ENCODE measurements around the gene DMD.

DNA sequence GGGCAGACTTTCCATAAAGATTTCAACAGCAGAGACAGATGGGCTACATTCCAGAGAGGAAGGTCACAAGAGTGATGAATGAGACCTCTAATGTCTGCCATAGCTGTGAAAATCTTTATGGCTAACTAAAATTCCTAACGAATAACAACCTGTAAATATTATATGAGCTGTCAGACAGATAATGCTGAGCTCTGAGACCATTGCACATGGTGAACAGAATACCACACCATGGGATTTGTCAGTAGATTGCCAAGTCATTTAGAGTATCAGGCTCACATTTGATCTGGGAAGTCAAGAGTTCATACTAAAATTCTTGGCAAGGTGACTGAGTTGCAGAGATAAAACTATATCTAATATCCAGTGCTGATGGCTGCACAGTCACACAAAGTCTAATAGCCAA, 1880.3 kb downstream of the DMD start:
- TF ChIP-seq, protein P1, sequence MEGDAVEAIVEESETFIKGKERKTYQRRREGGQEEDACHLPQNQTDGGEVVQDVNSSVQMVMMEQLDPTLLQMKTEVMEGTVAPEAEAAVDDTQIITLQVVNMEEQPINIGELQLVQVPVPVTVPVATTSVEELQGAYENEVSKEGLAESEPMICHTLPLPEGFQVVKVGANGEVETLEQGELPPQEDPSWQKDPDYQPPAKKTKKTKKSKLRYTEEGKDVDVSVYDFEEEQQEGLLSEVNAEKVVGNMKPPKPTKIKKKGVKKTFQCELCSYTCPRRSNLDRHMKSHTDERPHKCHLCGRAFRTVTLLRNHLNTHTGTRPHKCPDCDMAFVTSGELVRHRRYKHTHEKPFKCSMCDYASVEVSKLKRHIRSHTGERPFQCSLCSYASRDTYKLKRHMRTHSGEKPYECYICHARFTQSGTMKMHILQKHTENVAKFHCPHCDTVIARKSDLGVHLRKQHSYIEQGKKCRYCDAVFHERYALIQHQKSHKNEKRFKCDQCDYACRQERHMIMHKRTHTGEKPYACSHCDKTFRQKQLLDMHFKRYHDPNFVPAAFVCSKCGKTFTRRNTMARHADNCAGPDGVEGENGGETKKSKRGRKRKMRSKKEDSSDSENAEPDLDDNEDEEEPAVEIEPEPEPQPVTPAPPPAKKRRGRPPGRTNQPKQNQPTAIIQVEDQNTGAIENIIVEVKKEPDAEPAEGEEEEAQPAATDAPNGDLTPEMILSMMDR (conservative IDR thresholded peaks at IDR 0.05 in 1 of 2, IDR thresholded peaks at IDR 0.05 in 1 of 2; ENCODE audit: low read depth in 1 of 2, low read length in 2 of 2) = no peak
- TF ChIP-seq EZH2 (IDR thresholded peaks at IDR 0.05; ENCODE audit: low read length, missing control alignments) = no peak
